Ovary (tissue), 9 donors: ENCODE data around the gene ZBTB34. TPM values are rescaled to one million over a fixed set of nuclear protein-coding genes. Genes with fewer than 3 reads are reported as not detected.
"Not testable (repeated sequence)": the region's sequence is repeated elsewhere in the genome, so short reads cannot be mapped to it uniquely, and the experiment has no call there.

Source experiments
- DNase-seq, 5 donors: peaks; one replicate each; pipeline ENCODE4 v3.0.0-alpha.2; 2019 to 2020
- H3K27ac ChIP-seq, 2 donors: fragments of 200-600 bp; one replicate each; pipeline versions ENCODE4 v1.5.1 to v1.8.0; 2019 to 2022
- H3K27me3 ChIP-seq: fragments of 200-600 bp; one replicate; pipeline ENCODE4 v1.8.0; 2022
- H3K36me3 ChIP-seq: fragments of 200-600 bp; sonication (generic); one replicate; pipeline ENCODE4 v1.5.1; 2019
- H3K4me1 ChIP-seq: one replicate; pipeline ENCODE4 v1.8.1; 2013; ENCODE audit warnings: mild to moderate bottlenecking, moderate library complexity; ENCODE audit not compliant: insufficient read depth
- H3K4me3 ChIP-seq: fragments of 200-600 bp; sonication (generic); one replicate; pipeline ENCODE4 v1.5.1; 2017
- H3K9me3 ChIP-seq, 2 donors: fragments of 200-600 bp in 1 of 2; sonication (generic) in 1 of 2; one replicate each; pipeline versions ENCODE4 v1.5.1 to v1.8.1; 2013 to 2019; ENCODE audit warnings: mild to moderate bottlenecking in 1 of 2, moderate library complexity in 1 of 2
- CTCF ChIP-seq, 3 donors: fragments of 450-650 bp in 2 of 3; fragments of 200-600 bp in 1 of 3; IDR thresholded peaks; one replicate each; pipeline versions ENCODE4 v1.5.1 to v1.8.0; 2016 to 2022; ENCODE audit warnings: antibody characterized with exemption in 3 of 3, mild to moderate bottlenecking in 1 of 3
- EP300 ChIP-seq: sonication (generic); formaldehyde crosslinking; IDR thresholded peaks from one replicate; pipeline ENCODE4 v1.6.1; 2017; ENCODE audit warnings: antibody characterized with exemption
- POLR2A ChIP-seq: fragments of 450-650 bp; IDR thresholded peaks from one replicate; pipeline ENCODE4 v1.6.1; 2017; ENCODE audit warnings: antibody characterized with exemption, mild to moderate bottlenecking, moderate library complexity
- whole genome bisulfite sequencing, 3 donors: extraction: QIAGEN DNeasy Blood & Tissue Kit in 1 of 3; methylation state at CpG; one replicate each; pipeline versions ENCODE4 v1.1.5 to v1.1.7; 2013 to 2017; 5-methylcytosine and 5-hydroxymethylcytosine counted together
- intact Hi-C, 4 donors: fragments of 100-400 bp; cut with DNase I; formaldehyde crosslinking; loops; one replicate each; pipeline versions ENCODE4 v1.11.0 to v1.15.1; 2022 to 2023
- polyA plus RNA-seq, 2 donors: library from polyadenylated mRNA; stranded (reverse); fragments of 200-250 nt in 1 of 2; fragments of 350-450 nt in 1 of 2; fragmentation: Illumina TruSeq in 1 of 2; extraction: RNeasy Lipid Tissue Mini Kit (QIAGEN cat#74804) in 1 of 2; gene quantifications; one replicate each; pipeline ENCODE4 v1.2.3, GENCODE V29; 2013 to 2014
- total RNA-seq, 7 donors: library from RNA; depleted of rRNA in 2 of 7; stranded (reverse); fragments of >200 nt in 2 of 7; fragmentation: NEBNext Ultra II Directional in 3 of 7; extraction: Animal tissue kit (Norgen Biotek cat#: 25700) in 3 of 7; gene quantifications; one replicate each; pipeline versions ENCODE4 v1.1.0 to v1.2.4, GENCODE V29; 2016 to 2023
- donor health status: DM: no; HTN: no; CAD: no; lungs with moderate emphysema.
- donor health status: DM: no; HTN: no; CAD: no.
- donor health status: Bipolar disorder and iron deficiency.
- donor health status: DM: yes; HTN: yes; CAD: no.
- donor health status: DM: no; HTN: no; CAD: no.
- donor health status: DM: yes; HTN: yes; CAD: no.

Gene ZBTB34
- total and polyA plus RNA-seq, 9 donors, result 3.4 to 10.0 (median 8.7) TPM

GRCh38 chr9:126818482-126818881 lies 42.0 kb upstream of the ZBTB34 start:
- H3K4me1 ChIP-seq, result peaks cover 3% of the 10 kb centered on the region
- intact Hi-C loops, result no loop called here
- no peak for DNase-seq
- no peak overlapping the region for H3K4me3 ChIP-seq
- 97 to 98% (median 98%) methylated on average over 5 of the region's 5 CpGs for WGBS, 3 donors
- H3K9me3 ChIP-seq, result peaks cover 4 to 10% of the 10 kb centered on the region in 2 donors
- no peak for TF ChIP-seq CTCF (IDR thresholded peaks at IDR 0.05)
- TF ChIP-seq EP300, result no peak
- TF ChIP-seq POLR2A, result no peak
- no peaks in the 10 kb centered on the region for H3K27me3 ChIP-seq
- no peaks in the 10 kb centered on the region for H3K36me3 ChIP-seq
- no peak overlapping the region for H3K27ac ChIP-seq

- intact Hi-C loops, result no loop called here
- Histone ChIP-seq H3K36me3 (no peaks in the 10 kb centered on the region), H3K27ac (no peak overlapping the region), H3K4me1 (peaks cover 3% of the 10 kb centered on the region), H3K4me3 (no peak overlapping the region), H3K27me3 (no peaks in the 10 kb centered on the region), H3K9me3 (peaks cover 4 to 10% of the 10 kb centered on the region in 2 donors)
- no peak for TF ChIP-seq CTCF (IDR thresholded peaks at IDR 0.05)
- no peak for TF ChIP-seq POLR2A
- no peak for TF ChIP-seq EP300
- 97 to 100% (median 100%) methylated on average over 1 of the region's 1 CpG for WGBS, 3 donors
- DNase-seq, result no peak
Observed at GRCh38 chr9:126819482-126819881, 41.0 kb upstream of the ZBTB34 start.

- peaks cover 4 to 5% of the 10 kb centered on the region in 2 donors for H3K9me3 ChIP-seq
- no peaks in the 10 kb centered on the region for H3K36me3 ChIP-seq
- peaks cover 3% of the 10 kb centered on the region for H3K4me1 ChIP-seq
- TF ChIP-seq CTCF (IDR thresholded peaks at IDR 0.05), result no peak
- TF ChIP-seq POLR2A, result no peak
- TF ChIP-seq EP300, result no peak
- intact Hi-C loops, result no loop called here
- no peaks in the 10 kb centered on the region for H3K27me3 ChIP-seq
- no peak overlapping the region for H3K27ac ChIP-seq
- no peak overlapping the region for H3K4me3 ChIP-seq
- no peak for DNase-seq
- 75 to 90% (median 84%) methylated on average over 2 of the region's 2 CpGs for WGBS, 3 donors
Observed at GRCh38 chr9:126822278-126822677, 38.2 kb upstream of the ZBTB34 start.

- H3K9me3 ChIP-seq, result peaks cover 4 to 5% of the 10 kb centered on the region in 2 donors
- no peaks in the 10 kb centered on the region for H3K27me3 ChIP-seq
- H3K4me1 ChIP-seq, result peaks cover 3% of the 10 kb centered on the region
- intact Hi-C loops, result no loop called here
- no peak overlapping the region for H3K27ac ChIP-seq
- WGBS, 3 donors, result 92 to 100% (median 97%) methylated on average over 1 of the region's 1 CpG
- H3K4me3 ChIP-seq, result no peak overlapping the region
- TF ChIP-seq EP300 (no peak), POLR2A (no peak), CTCF (IDR thresholded peaks at IDR 0.05) (no peak)
- no peak for DNase-seq
- H3K36me3 ChIP-seq, result no peaks in the 10 kb centered on the region
Observed at GRCh38 chr9:126822873-126823272, 37.6 kb upstream of the ZBTB34 start.

GRCh38 chr9:126824052-126824451 lies 36.4 kb upstream of the ZBTB34 start:
- H3K27ac ChIP-seq, H3K9me3 ChIP-seq, H3K36me3 ChIP-seq, H3K4me3 ChIP-seq, H3K27me3 ChIP-seq, H3K4me1 ChIP-seq, DNase-seq, intact Hi-C loops: not testable (repeated sequence)
- WGBS, 3 donors, result 93 to 97% (median 95%) methylated on average over 7 of the region's 7 CpGs
